ENCODE results near the gene GLYR1.

The GLYR1 gene

DNA sequence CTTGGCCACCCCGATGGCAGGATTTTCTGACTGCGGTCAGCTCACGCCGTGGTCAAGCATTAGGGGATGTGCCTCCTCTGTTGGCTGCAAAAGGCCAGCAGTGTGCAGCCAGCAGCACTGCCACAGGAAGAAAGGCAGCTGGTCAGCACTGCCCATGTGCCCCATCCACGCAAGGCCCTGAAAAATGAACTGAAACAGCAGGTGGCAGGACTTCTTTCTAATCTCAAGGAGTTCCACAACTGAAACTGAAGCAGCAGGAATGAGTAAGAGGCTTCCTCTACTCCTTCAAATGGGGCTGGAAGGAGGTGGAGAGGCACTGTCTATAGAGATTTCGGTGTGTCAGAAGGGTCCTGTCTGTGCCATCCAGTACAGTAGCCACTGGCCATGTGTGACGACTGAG, 83.3 kb downstream of the GLYR1 start:
- no peak for DNase-seq (ENCODE audit: low read depth)

- DNase-seq (ENCODE audit: low read depth), result no peak
Observed at GRCh38 chr16:4762205-4762604, 84.9 kb downstream of the GLYR1 start.

GRCh38 chr16:4760221-4760910, 86.7 kb downstream of the GLYR1 start:
- DNase-seq (ENCODE audit: low read depth), result no peak

DNA sequence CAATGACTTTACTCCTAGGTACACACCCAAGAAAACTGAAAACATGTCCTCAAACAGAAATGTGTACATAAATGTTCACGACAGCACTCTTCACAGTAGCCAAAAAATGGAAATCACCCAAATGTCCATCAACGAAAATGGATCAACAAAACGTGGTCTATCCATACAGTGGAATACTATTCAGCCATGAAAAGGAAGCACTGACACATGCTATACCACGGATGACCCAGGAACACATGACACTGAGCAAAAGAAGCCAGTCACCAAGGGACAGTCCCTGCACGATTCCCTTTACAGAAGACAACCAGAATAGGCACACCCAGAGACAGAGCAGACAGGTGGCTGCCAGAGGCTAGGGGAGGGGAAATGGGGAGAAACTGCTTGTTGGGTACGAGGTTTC, 91.4 kb downstream of the GLYR1 start:
- no peak for DNase-seq (ENCODE audit: low read depth)

GRCh38 chr16:4754865-4755264, 92.2 kb downstream of the GLYR1 start:
- DNase-seq (ENCODE audit: low read depth), result no peak

DNA sequence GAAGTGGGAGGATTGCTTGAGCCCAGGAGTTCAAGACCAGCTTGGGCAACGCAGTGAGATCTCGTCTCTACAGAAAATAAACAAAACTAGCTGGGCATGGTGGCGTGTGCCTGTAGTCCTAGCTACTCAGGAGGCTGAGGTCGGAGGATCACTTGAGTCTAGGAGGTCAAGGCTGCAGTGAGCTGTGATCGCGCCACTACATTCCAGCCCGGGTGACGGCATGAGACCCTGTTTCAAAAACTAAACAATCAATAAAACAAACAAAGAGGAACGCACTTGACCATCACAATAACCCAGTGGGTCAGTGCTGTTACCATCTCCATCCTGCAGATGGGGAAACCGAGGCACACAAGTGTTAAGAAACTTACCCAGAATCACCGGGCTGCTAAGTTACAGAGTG, 93.9 kb downstream of the GLYR1 start:
- DNase-seq (ENCODE audit: low read depth), result no peak
